ENCODE results near the gene RASL10A.

DNA sequence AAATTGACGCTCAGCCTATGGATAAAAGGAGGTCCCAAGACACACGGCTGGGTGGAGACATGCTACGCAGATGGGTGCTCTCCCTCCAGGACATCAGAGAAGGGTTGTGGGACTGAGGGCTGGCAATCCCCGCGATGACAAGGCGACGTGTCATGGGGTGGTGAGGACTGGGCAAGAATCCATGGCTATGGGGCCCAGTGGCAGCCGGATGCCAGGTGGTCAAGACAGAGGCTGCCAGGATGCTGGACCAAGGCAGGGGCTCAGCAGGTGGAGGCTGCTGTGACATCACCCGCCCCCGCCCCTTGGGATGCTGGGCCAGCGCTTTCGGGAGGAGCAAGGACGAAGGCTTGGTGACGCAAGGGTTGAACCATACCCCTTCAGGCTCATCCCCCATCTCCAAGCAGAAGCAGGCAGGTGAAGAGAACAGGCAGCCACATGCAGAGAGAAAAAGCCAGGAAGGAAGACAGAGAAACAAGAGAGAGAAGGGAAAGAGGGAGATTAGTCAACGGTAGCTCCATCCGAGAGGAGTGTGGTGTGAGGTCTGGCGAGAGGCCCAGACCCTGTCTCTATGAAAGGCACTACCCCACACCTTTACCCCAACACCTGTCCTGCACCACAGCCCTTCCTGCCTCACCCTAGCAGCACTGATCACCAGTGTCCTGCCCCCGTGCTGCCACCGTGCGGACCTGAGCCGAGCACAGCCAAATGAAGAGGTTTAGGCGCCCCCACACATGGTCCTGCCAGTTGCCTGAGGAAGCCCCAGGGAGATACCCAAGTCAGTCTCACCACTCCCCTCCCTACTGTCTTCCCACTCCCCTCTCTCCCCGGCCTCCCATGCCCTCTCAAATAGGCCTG lies 24.1 kb upstream of the RASL10A start:
- no peak for TF ChIP-seq POLR2AphosphoS5 (IDR thresholded peaks at IDR 0.05; ENCODE audit: borderline replicate concordance, low read depth, low read length)
- TF ChIP-seq EZH2 (IDR thresholded peaks at IDR 0.05): no peak
- no peak for TF ChIP-seq FOXP2 (optimal IDR thresholded peaks at IDR 0.05; ENCODE audit: control extremely low read depth, extremely low read length, insufficient read depth)

Data from SK-N-MC (cell line).